Body of pancreas (tissue), 4 donors: ENCODE data around the gene SYDE1. TPM values are rescaled to one million over a fixed set of nuclear protein-coding genes. Genes with fewer than 3 reads are reported as not detected.

Experiments used
- ATAC-seq: fragments of 150-250 bp; one replicate; pipeline ENCODE4 v1.9.1; 2016
- DNase-seq, 4 donors: peaks; one replicate each; pipeline ENCODE4 v3.0.0-alpha.2; 2019
- H3K27ac ChIP-seq, 4 donors: fragments of 200-600 bp; sonication (generic); 1 replicate in 3 of 4; 2 replicates in 1 of 4; pipeline versions ENCODE4 v1.5.1 to v1.6.1; 2016 to 2019; ENCODE audit warnings: mild to moderate bottlenecking in 1 of 4, mixed read lengths in 1 of 4, moderate library complexity in 1 of 4
- H3K27me3 ChIP-seq, 2 donors: fragments of 200-600 bp; sonication (generic); one replicate each; pipeline ENCODE4 v1.6.0; 2016; ENCODE audit warnings: mild to moderate bottlenecking in 1 of 2
- H3K36me3 ChIP-seq, 2 donors: fragments of 200-600 bp; sonication (generic); replicated peaks in 1 of 2; 2 replicates each; pipeline ENCODE4 v1.5.1; 2016; ENCODE audit warnings: low read depth in 2 of 2; ENCODE audit not compliant: insufficient read depth in 1 of 2
- H3K4me1 ChIP-seq: fragments of 200-600 bp; sonication (generic); one replicate; pipeline ENCODE4 v1.6.0; 2016
- H3K4me3 ChIP-seq, 2 donors: fragments of 200-600 bp; sonication (generic); 1 replicate in 1 of 2; 2 replicates in 1 of 2; pipeline ENCODE4 v1.5.1; 2016 to 2019
- H3K9me3 ChIP-seq, 3 donors: fragments of 200-600 bp; sonication (generic); 1 replicate in 2 of 3; 2 replicates in 1 of 3; pipeline ENCODE4 v1.5.1; 2016
- CTCF ChIP-seq, 7 experiments: fragments of 450-650 bp in 4 of 7; fragments of 200-600 bp in 3 of 7; sonication (generic) in 3 of 7; IDR thresholded peaks; one replicate each; pipeline ENCODE4 v1.5.1; 2016 to 2019; ENCODE audit warnings: antibody characterized with exemption in 7 of 7
- POLR2A ChIP-seq, 3 donors: fragments of 450-650 bp; IDR thresholded peaks; one replicate each; pipeline ENCODE4 v1.6.1; 2016; ENCODE audit warnings: antibody characterized with exemption in 3 of 3, mild to moderate bottlenecking in 2 of 3
- WGBS, 2 donors: methylation state at CpG; one replicate each; pipeline ENCODE4 v1.1.5; 2017; 5-methylcytosine and 5-hydroxymethylcytosine counted together
- intact Hi-C: fragments of 100-400 bp; cut with DNase I; formaldehyde crosslinking; loops from one replicate; pipeline ENCODE4 v1.15.1; 2023
- total RNA-seq, 2 donors: library from RNA; depleted of rRNA; stranded (reverse); fragments of >200 nt; gene quantifications; one replicate each; pipeline ENCODE4 v1.1.0, GENCODE V29; 2016

Gene SYDE1
- total RNA-seq, 2 donors from 2014 or later = 6.3 to 9.9 TPM

GRCh38 chr19:15111758-15112157, 4.6 kb downstream of the SYDE1 start:
- no peak for ATAC-seq
- intact Hi-C loops = no loop called here
- 86 to 91% methylated on average over 1 of the region's 1 CpG for WGBS, 2 donors
- DNase-seq = no peak
- Histone ChIP-seq H3K4me3 (no peak overlapping the region), H3K9me3 (no peaks in the 10 kb centered on the region), H3K36me3 (peaks cover 0 to 3% of the 10 kb centered on the region in 2 donors), H3K27me3 (no peaks in the 10 kb centered on the region), H3K27ac (no peak overlapping the region), H3K4me1 (peaks cover 2% of the 10 kb centered on the region)
- TF ChIP-seq POLR2A (IDR thresholded peaks at IDR 0.05) (no peak), CTCF (IDR thresholded peaks at IDR 0.05) (no peak)

- H3K27ac ChIP-seq = no peak overlapping the region
- TF ChIP-seq CTCF (IDR thresholded peaks at IDR 0.05) = no peak
- intact Hi-C loops = no loop called here
- 84 to 92% methylated on average over 6 to 7 of the region's 11 CpGs for WGBS, 2 donors
- H3K4me3 ChIP-seq = no peak overlapping the region
- no peak for DNase-seq
- H3K9me3 ChIP-seq = no peaks in the 10 kb centered on the region
- no peaks in the 10 kb centered on the region for H3K4me1 ChIP-seq
- ATAC-seq = no peak
- H3K27me3 ChIP-seq = no peaks in the 10 kb centered on the region
- peaks cover 0 to 7% of the 10 kb centered on the region in 2 donors for H3K36me3 ChIP-seq
Measured at GRCh38 chr19:15112385-15112784, 5.2 kb downstream of the SYDE1 start.

GRCh38 chr19:15113245-15114152, 6.3 kb downstream of the SYDE1 start:
- Histone ChIP-seq H3K9me3 (no peaks in the 10 kb centered on the region), H3K4me1 (no peaks in the 10 kb centered on the region), H3K36me3 (peaks cover 0 to 16% of the 10 kb centered on the region in 2 donors), H3K4me3 (no peak overlapping the region), H3K27ac (no peak overlapping the region), H3K27me3 (no peaks in the 10 kb centered on the region)
- intact Hi-C loops = no loop called here
- ATAC-seq (no peak), DNase-seq (no peak)
- TF ChIP-seq POLR2A (IDR thresholded peaks at IDR 0.05) (no peak), CTCF (IDR thresholded peaks at IDR 0.05) (no peak)
- 90 to 96% methylated on average over 37 to 53 of the region's 58 CpGs for WGBS, 2 donors

- DNase-seq = no peak
- TF ChIP-seq CTCF (IDR thresholded peaks at IDR 0.05) (no peak), POLR2A (IDR thresholded peaks at IDR 0.05) (no peak)
- 79 to 84% methylated on average over 6 to 7 of the region's 7 CpGs for WGBS, 2 donors
- intact Hi-C loops = no loop called here
- no peaks in the 10 kb centered on the region for H3K9me3 ChIP-seq
- H3K4me3 ChIP-seq = no peak overlapping the region
- no peak for ATAC-seq
- H3K4me1 ChIP-seq = no peaks in the 10 kb centered on the region
- no peak overlapping the region for H3K27ac ChIP-seq
- H3K36me3 ChIP-seq = peaks cover 0 to 21% of the 10 kb centered on the region in 2 donors
- no peaks in the 10 kb centered on the region for H3K27me3 ChIP-seq
Measured at GRCh38 chr19:15114153-15114540, 6.9 kb downstream of the SYDE1 start.

GRCh38 chr19:15115080-15115479, 7.9 kb downstream of the SYDE1 start:
- DNase-seq = peak; percentile 39 to 60 (median 51)
- intact Hi-C loops = no loop called here
- Histone ChIP-seq H3K4me3 (no peak overlapping the region), H3K4me1 (no peaks in the 10 kb centered on the region), H3K9me3 (no peaks in the 10 kb centered on the region), H3K36me3 (peaks cover 0 to 26% of the 10 kb centered on the region in 2 donors), H3K27ac (no peak overlapping the region), H3K27me3 (no peaks in the 10 kb centered on the region)
- TF ChIP-seq CTCF (IDR thresholded peaks at IDR 0.05) = no peak
- no peak for TF ChIP-seq POLR2A (IDR thresholded peaks at IDR 0.05)
- no peak for ATAC-seq
- WGBS, 2 donors = 86 to 92% methylated on average over 9 to 11 of the region's 13 CpGs
